Stimulated activated naive B cell treated with anti-CD40 and anti-IgM and Interleukin-4, amounts not matched to agents 10 μg/mL and 1 μg/mL and 100 μg/mL, for 72 hours (primary cell): ENCODE measurements around the gene PITPNC1.
A peak's percentile ranks its signal among the peaks of the same experiment; 100 is the strongest.

Experiments used
- ATAC-seq, 2 donors: fragments of 150-1000 bp; cut with Tn5 transposase; replicated peaks; 2 replicates each; pipeline ENCODE4 v1.10.0; 2021; ENCODE audit warnings: moderate library complexity in 1 of 2
- DNase-seq: peaks from one replicate; pipeline ENCODE4 v3.0.0; 2021
- H3K27ac Mint-ChIP-seq: one replicate; pipeline ENCODE4 v1.8.0; 2022; ENCODE audit warnings: mild to moderate bottlenecking, mixed read lengths
- H3K27me3 Mint-ChIP-seq, 2 donors: one replicate each; pipeline ENCODE4 v1.8.0; 2022; ENCODE audit warnings: mixed read lengths in 2 of 2
- H3K36me3 Mint-ChIP-seq, 2 donors: one replicate each; pipeline ENCODE4 v1.8.0; 2022; ENCODE audit warnings: mixed read lengths in 2 of 2, mild to moderate bottlenecking in 1 of 2
- H3K4me1 Mint-ChIP-seq, 2 donors: one replicate each; pipeline ENCODE4 v1.8.0; 2022; ENCODE audit warnings: mixed read lengths in 2 of 2, mild to moderate bottlenecking in 1 of 2
- H3K4me3 Mint-ChIP-seq, 2 donors: one replicate each; pipeline ENCODE4 v1.8.0; 2022; ENCODE audit warnings: mild to moderate bottlenecking in 2 of 2, mixed read lengths in 2 of 2, moderate library complexity in 1 of 2
- H3K9me3 Mint-ChIP-seq, 2 donors: one replicate each; pipeline ENCODE4 v1.8.0; 2022; ENCODE audit warnings: mixed read lengths in 2 of 2, mild to moderate bottlenecking in 1 of 2

PITPNC1 gene

GRCh38 chr17:67526700-67527099 is 149.6 kb downstream of the PITPNC1 start:
- Mint-ChIP-seq H3K4me3 (no peak overlapping the region), H3K27ac (no peak overlapping the region), H3K36me3 (no peaks in the 10 kb centered on the region), H3K27me3 (no peaks in the 10 kb centered on the region), H3K4me1 (no peaks in the 10 kb centered on the region), H3K9me3 (no peaks in the 10 kb centered on the region)
- ATAC-seq (no peak), DNase-seq (no peak)

GRCh38 chr17:67528751-67529436 is 151.8 kb downstream of the PITPNC1 start:
- H3K27me3 Mint-ChIP-seq: no peaks in the 10 kb centered on the region
- H3K4me3 Mint-ChIP-seq: no peak overlapping the region
- DNase-seq: no peak
- H3K36me3 Mint-ChIP-seq: peaks cover 0 to 3% of the 10 kb centered on the region in 2 donors
- H3K9me3 Mint-ChIP-seq: no peaks in the 10 kb centered on the region
- no peaks in the 10 kb centered on the region for H3K4me1 Mint-ChIP-seq
- no peak for ATAC-seq
- no peak overlapping the region for H3K27ac Mint-ChIP-seq

GRCh38 chr17:67531291-67531690 is 154.2 kb downstream of the PITPNC1 start:
- H3K4me1 Mint-ChIP-seq: peaks cover 4 to 6% of the 10 kb centered on the region in 2 donors

GRCh38 chr17:67532326-67532871 is 155.3 kb downstream of the PITPNC1 start:
- H3K9me3 Mint-ChIP-seq: no peaks in the 10 kb centered on the region
- no peaks in the 10 kb centered on the region for H3K27me3 Mint-ChIP-seq
- peaks cover 4 to 6% of the 10 kb centered on the region in 2 donors for H3K4me1 Mint-ChIP-seq
- H3K4me3 Mint-ChIP-seq: no peak overlapping the region
- H3K27ac Mint-ChIP-seq: no peak overlapping the region
- peaks cover 9 to 14% of the 10 kb centered on the region in 2 donors for H3K36me3 Mint-ChIP-seq
- ATAC-seq (no peak), DNase-seq (no peak)

More at GRCh38 chr17:67531291-67531690, 154.2 kb downstream of the PITPNC1 start:
- ATAC-seq (peak in 1 of 2 donors; percentile 53), DNase-seq (no peak)
- H3K27ac Mint-ChIP-seq: no peak overlapping the region
- H3K9me3 Mint-ChIP-seq: no peaks in the 10 kb centered on the region
- H3K36me3 Mint-ChIP-seq: peaks cover 9 to 12% of the 10 kb centered on the region in 2 donors
- H3K27me3 Mint-ChIP-seq: no peaks in the 10 kb centered on the region
- H3K4me3 Mint-ChIP-seq: no peak overlapping the region

GRCh38 chr17:67534941-67535340 is 157.9 kb downstream of the PITPNC1 start:
- ATAC-seq (no peak), DNase-seq (no peak)
- peaks cover 4 to 6% of the 10 kb centered on the region in 2 donors for H3K4me1 Mint-ChIP-seq
- no peak overlapping the region for H3K4me3 Mint-ChIP-seq
- peaks cover 9 to 14% of the 10 kb centered on the region in 2 donors for H3K36me3 Mint-ChIP-seq
- H3K27ac Mint-ChIP-seq: no peak overlapping the region
- H3K9me3 Mint-ChIP-seq: no peaks in the 10 kb centered on the region
- H3K27me3 Mint-ChIP-seq: no peaks in the 10 kb centered on the region

GRCh38 chr17:67542219-67543114 is 165.4 kb downstream of the PITPNC1 start:
- Mint-ChIP-seq H3K27me3 (no peaks in the 10 kb centered on the region), H3K36me3 (no peaks in the 10 kb centered on the region), H3K27ac (no peak overlapping the region), H3K4me3 (no peak overlapping the region), H3K4me1 (peaks cover 9 to 12% of the 10 kb centered on the region in 2 donors), H3K9me3 (no peaks in the 10 kb centered on the region)
- DNase-seq (no peak), ATAC-seq (no peak)

- Mint-ChIP-seq H3K9me3 (no peaks in the 10 kb centered on the region), H3K27me3 (no peaks in the 10 kb centered on the region), H3K36me3 (peaks cover 0 to 2% of the 10 kb centered on the region in 2 donors), H3K4me1 (peaks cover 9 to 12% of the 10 kb centered on the region in 2 donors), H3K27ac (no peak overlapping the region), H3K4me3 (no peak overlapping the region)
- DNase-seq (no peak), ATAC-seq (no peak)
These were observed 167.4 kb downstream of the PITPNC1 start for GRCh38 chr17:67544364-67544955.

- DNase-seq (peak; percentile 39), ATAC-seq (peak; percentile 98 to 99)
- H3K27me3 Mint-ChIP-seq: no peaks in the 10 kb centered on the region
- peak overlapping the region; percentile 77 for H3K27ac Mint-ChIP-seq
- no peak overlapping the region for H3K4me3 Mint-ChIP-seq
- no peaks in the 10 kb centered on the region for H3K9me3 Mint-ChIP-seq
- H3K4me1 Mint-ChIP-seq: peaks cover 10 to 12% of the 10 kb centered on the region in 2 donors
- H3K36me3 Mint-ChIP-seq: peaks cover 0 to 3% of the 10 kb centered on the region in 2 donors
These were observed 169.8 kb downstream of the PITPNC1 start for GRCh38 chr17:67546578-67547527.

- no peak overlapping the region for H3K27ac Mint-ChIP-seq
- no peaks in the 10 kb centered on the region for H3K27me3 Mint-ChIP-seq
- H3K36me3 Mint-ChIP-seq: peaks cover 4 to 5% of the 10 kb centered on the region in 2 donors
- H3K9me3 Mint-ChIP-seq: no peaks in the 10 kb centered on the region
- no peak for DNase-seq
- H3K4me3 Mint-ChIP-seq: no peak overlapping the region
- H3K4me1 Mint-ChIP-seq: peaks cover 10 to 12% of the 10 kb centered on the region in 2 donors
- ATAC-seq: no peak
These were observed 171.6 kb downstream of the PITPNC1 start for GRCh38 chr17:67548693-67549092.

GRCh38 chr17:67549820-67550219 is 172.7 kb downstream of the PITPNC1 start:
- no peaks in the 10 kb centered on the region for H3K9me3 Mint-ChIP-seq
- H3K4me3 Mint-ChIP-seq: no peak overlapping the region
- H3K4me1 Mint-ChIP-seq: peaks cover 10 to 12% of the 10 kb centered on the region in 2 donors
- DNase-seq: no peak
- H3K36me3 Mint-ChIP-seq: peaks cover 4 to 5% of the 10 kb centered on the region in 2 donors
- no peak overlapping the region for H3K27ac Mint-ChIP-seq
- no peaks in the 10 kb centered on the region for H3K27me3 Mint-ChIP-seq
- ATAC-seq: no peak

- peaks cover 0 to 1% of the 10 kb centered on the region in 2 donors for H3K4me1 Mint-ChIP-seq
- H3K4me3 Mint-ChIP-seq: no peak overlapping the region
- peaks cover 3 to 8% of the 10 kb centered on the region in 2 donors for H3K9me3 Mint-ChIP-seq
- H3K27me3 Mint-ChIP-seq: no peaks in the 10 kb centered on the region
- H3K27ac Mint-ChIP-seq: no peak overlapping the region
- peaks cover 18 to 25% of the 10 kb centered on the region in 2 donors for H3K36me3 Mint-ChIP-seq
- DNase-seq (no peak), ATAC-seq (no peak)
These were observed 177.6 kb downstream of the PITPNC1 start for GRCh38 chr17:67554634-67555033.

GRCh38 chr17:67555855-67556254 is 178.8 kb downstream of the PITPNC1 start:
- peaks cover 0 to 1% of the 10 kb centered on the region in 2 donors for H3K4me1 Mint-ChIP-seq
- H3K27me3 Mint-ChIP-seq: no peaks in the 10 kb centered on the region
- no peak for DNase-seq
- H3K27ac Mint-ChIP-seq: no peak overlapping the region
- peaks cover 18 to 25% of the 10 kb centered on the region in 2 donors for H3K36me3 Mint-ChIP-seq
- peaks cover 3 to 8% of the 10 kb centered on the region in 2 donors for H3K9me3 Mint-ChIP-seq
- no peak for ATAC-seq
- no peak overlapping the region for H3K4me3 Mint-ChIP-seq

- no peak overlapping the region for H3K4me3 Mint-ChIP-seq
- ATAC-seq (no peak), DNase-seq (no peak)
- no peaks in the 10 kb centered on the region for H3K27me3 Mint-ChIP-seq
- H3K4me1 Mint-ChIP-seq: no peaks in the 10 kb centered on the region
- peaks cover 3 to 8% of the 10 kb centered on the region in 2 donors for H3K9me3 Mint-ChIP-seq
- H3K27ac Mint-ChIP-seq: no peak overlapping the region
- H3K36me3 Mint-ChIP-seq: peaks cover 17 to 24% of the 10 kb centered on the region in 2 donors
These were observed 180.2 kb downstream of the PITPNC1 start for GRCh38 chr17:67557052-67557845.
